H9 (cell line): ENCODE measurements around the gene SEPTIN7. TPM values are rescaled to one million over a fixed set of nuclear protein-coding genes. Genes with fewer than 3 reads are reported as not detected.

Source experiments
- DNase-seq: peaks from one replicate; pipeline ENCODE4 v3.0.0-alpha.2; 2017
- H2AFZ ChIP-seq: one replicate; pipeline ENCODE4 v1.6.1; 2013; ENCODE audit warnings: mild to moderate bottlenecking, low read length, control low read depth, moderate library complexity
- H2AK5ac ChIP-seq: 2 replicates; pipeline ENCODE4 v1.6.1; 2013; ENCODE audit warnings: low read length, control low read depth, mixed read lengths; ENCODE audit not compliant: insufficient read length
- H2BK120ac ChIP-seq: one replicate; pipeline ENCODE4 v1.6.1; 2013; ENCODE audit warnings: low read depth, mild to moderate bottlenecking, low read length, control low read depth, inconsistent platforms; ENCODE audit not compliant: poor library complexity, severe bottlenecking
- H2BK12ac ChIP-seq: 2 replicates; pipeline ENCODE4 v1.6.1; 2013; ENCODE audit warnings: low read length, control low read depth, mixed read lengths, low read depth; ENCODE audit not compliant: insufficient read length
- H2BK15ac ChIP-seq: 2 replicates; pipeline ENCODE4 v1.6.1; 2013; ENCODE audit warnings: low read depth, low read length, control low read depth
- H2BK20ac ChIP-seq: one replicate; pipeline ENCODE4 v1.6.1; 2013; ENCODE audit warnings: low read depth, mild to moderate bottlenecking, low read length, control low read depth, inconsistent platforms; ENCODE audit not compliant: poor library complexity, severe bottlenecking
- H2BK5ac ChIP-seq: 2 replicates; pipeline ENCODE4 v1.6.1; 2013; ENCODE audit warnings: low read length, control low read depth, mixed read lengths; ENCODE audit not compliant: insufficient read length
- H3K14ac ChIP-seq: 2 replicates; pipeline ENCODE4 v1.6.1; 2013; ENCODE audit warnings: low read length, control low read depth; ENCODE audit not compliant: insufficient read depth
- H3K18ac ChIP-seq: 2 replicates; pipeline ENCODE4 v1.6.1; 2013; ENCODE audit warnings: low read depth, mild to moderate bottlenecking, mixed read lengths, low read length, control low read depth; ENCODE audit not compliant: insufficient read length
- H3K23ac ChIP-seq: 2 replicates; pipeline ENCODE4 v1.6.1; 2013; ENCODE audit warnings: low read length, control low read depth, mixed read lengths, low read depth; ENCODE audit not compliant: insufficient read length
- H3K23me2 ChIP-seq: 2 replicates; pipeline ENCODE4 v1.6.1; 2013; ENCODE audit warnings: low read depth, mild to moderate bottlenecking, mixed read lengths, low read length, control low read depth; ENCODE audit not compliant: insufficient read length, poor library complexity, severe bottlenecking
- H3K27ac ChIP-seq: 2 replicates; pipeline ENCODE4 v1.5.1; 2013; ENCODE audit warnings: low read length, control low read depth, mixed read lengths, low read depth; ENCODE audit not compliant: insufficient read length
- H3K27me3 ChIP-seq: 2 replicates; pipeline ENCODE4 v1.6.1; 2013; ENCODE audit warnings: low read length, control low read depth, inconsistent platforms; ENCODE audit not compliant: insufficient read depth
- H3K4ac ChIP-seq: 2 replicates; pipeline ENCODE4 v1.6.1; 2013; ENCODE audit warnings: low read depth, mild to moderate bottlenecking, control low read depth, inconsistent platforms, low read length, moderate library complexity
- H3K4me1 ChIP-seq: 2 replicates; pipeline ENCODE4 v1.6.1; 2013; ENCODE audit warnings: low read length, control low read depth, inconsistent platforms; ENCODE audit not compliant: insufficient read depth
- H3K4me2 ChIP-seq: 2 replicates; pipeline ENCODE4 v1.6.1; 2013; ENCODE audit warnings: low read length, control low read depth, mixed read lengths; ENCODE audit not compliant: insufficient read length, insufficient read depth
- H3K56ac ChIP-seq: 2 replicates; pipeline ENCODE4 v1.6.1; 2013; ENCODE audit warnings: low read depth, mild to moderate bottlenecking, mixed read lengths, low read length, control low read depth; ENCODE audit not compliant: insufficient read length
- H3K79me1 ChIP-seq: 2 replicates; pipeline ENCODE4 v1.6.1; 2013; ENCODE audit warnings: low read depth, mild to moderate bottlenecking, moderate library complexity, low read length, control low read depth, inconsistent platforms; ENCODE audit not compliant: insufficient read depth, poor library complexity, severe bottlenecking
- H3K79me2 ChIP-seq: 2 replicates; pipeline ENCODE4 v1.6.1; 2013; ENCODE audit warnings: low read length, control low read depth, inconsistent platforms; ENCODE audit not compliant: insufficient read depth
- H3K9ac ChIP-seq: 2 replicates; pipeline ENCODE4 v1.6.1; 2013; ENCODE audit warnings: low read length, control low read depth, mixed read lengths; ENCODE audit not compliant: insufficient read length; ENCODE audit errors: extremely low read depth
- H3K9me3 ChIP-seq: one replicate; pipeline ENCODE4 v1.6.1; 2013; ENCODE audit warnings: low read depth, low read length, inconsistent platforms; ENCODE audit not compliant: control insufficient read depth
- H3T11ph ChIP-seq: one replicate; pipeline ENCODE4 v1.6.1; 2013; ENCODE audit warnings: mild to moderate bottlenecking, low read length, control low read depth, inconsistent platforms
- H4K20me1 ChIP-seq: one replicate; pipeline ENCODE4 v1.6.1; 2013; ENCODE audit not compliant: control insufficient read depth, insufficient read length, insufficient read depth
- H4K5ac ChIP-seq: 2 replicates; pipeline ENCODE4 v1.6.1; 2013; ENCODE audit warnings: low read depth, mild to moderate bottlenecking, mixed read lengths, low read length, control low read depth; ENCODE audit not compliant: insufficient read length
- H4K8ac ChIP-seq: replicated peaks from 2 replicates; pipeline ENCODE4 v1.6.1; 2013; ENCODE audit warnings: low read length, control low read depth, mixed read lengths, low read depth; ENCODE audit not compliant: insufficient read length
- H4K91ac ChIP-seq: 2 replicates; pipeline ENCODE4 v1.6.1; 2013; ENCODE audit warnings: low read depth, mild to moderate bottlenecking, moderate library complexity, mixed read lengths, low read length, control low read depth; ENCODE audit not compliant: insufficient read length
- H3K27ac Mint-ChIP-seq, 3 experiments: 2 replicates in 2 of 3; 3 replicates in 1 of 3; pipeline ENCODE4 v1.8.0; 2020 to 2021; ENCODE audit warnings: mixed read lengths in 3 of 3, mild to moderate bottlenecking in 1 of 3, moderate library complexity in 1 of 3
- H3K27me3 Mint-ChIP-seq: 2 replicates; pipeline ENCODE4 v1.8.0; 2021; ENCODE audit warnings: low read depth, mild to moderate bottlenecking, moderate library complexity, mixed read lengths
- H3K36me3 Mint-ChIP-seq, 3 experiments: 2 replicates in 2 of 3; 3 replicates in 1 of 3; pipeline ENCODE4 v1.8.0; 2020 to 2021; ENCODE audit warnings: low read depth in 3 of 3, mixed read lengths in 3 of 3; ENCODE audit not compliant: insufficient read depth in 1 of 3
- H3K4me1 Mint-ChIP-seq, 2 experiments: 2 replicates each; pipeline ENCODE4 v1.8.0; 2020; ENCODE audit warnings: mixed read lengths in 2 of 2
- H3K4me3 Mint-ChIP-seq, 2 experiments: 2 replicates in 1 of 2; 3 replicates in 1 of 2; pipeline ENCODE4 v1.8.0; 2020 to 2021; ENCODE audit warnings: mild to moderate bottlenecking in 2 of 2, mixed read lengths in 2 of 2, moderate library complexity in 1 of 2
- H3K9me3 Mint-ChIP-seq, 2 experiments: 2 replicates in 1 of 2; 3 replicates in 1 of 2; pipeline ENCODE4 v1.8.0; 2020; ENCODE audit warnings: mild to moderate bottlenecking in 2 of 2, mixed read lengths in 2 of 2, moderate library complexity in 1 of 2
- WGBS: extraction: QIAGEN DNeasy Blood & Tissue Kit; methylation state at CpG from one replicate; pipeline ENCODE4 v1.1.7; 2013; ENCODE audit warnings: missing lambda C conversion rate, low lambda C conversion rate, mixed read lengths; ENCODE audit not compliant: insufficient read length; ENCODE audit errors: extremely low coverage; 5-methylcytosine and 5-hydroxymethylcytosine counted together
- total RNA-seq: library from RNA; stranded (reverse); gene quantifications from 2 replicates; pipeline ENCODE4 v1.2.1, GENCODE V29; 2021
- TF ChIP-seq, protein P1 (sequence below): fragments of 200-600 bp; sonication (generic); conservative IDR thresholded peaks from 3 replicates; pipeline ENCODE4 v1.8.0; 2021; ENCODE audit warnings: antibody characterized with exemption, mild to moderate bottlenecking

SEPTIN7 gene
- total RNA-seq, 1 experiment from 2014 or later = 184 TPM

GRCh38 chr7:35839860-35840854 lies 39.3 kb downstream of the SEPTIN7 start:
- Mint-ChIP-seq H3K27ac (no peak overlapping the region), H3K4me1 (peaks cover 3 to 12% of the 10 kb centered on the region in 2 experiments; a peak in 3 of 4 replicates), H3K4me3 (no peak overlapping the region), H3K27me3 (no peaks in the 10 kb centered on the region), H3K36me3 (peaks cover 2 to 28% (median 5%) of the 10 kb centered on the region in 3 experiments; a peak in 6 of 7 replicates), H3K9me3 (no peaks in the 10 kb centered on the region)
- Histone ChIP-seq H4K8ac (no peak overlapping the region), H3K56ac (no peak overlapping the region), H3K4me2 (no peak overlapping the region), H3K9ac (no peak overlapping the region), H2AFZ (no peak overlapping the region), H4K91ac (no peak overlapping the region), H3K9me3 (no peaks in the 10 kb centered on the region), H3T11ph (no peak overlapping the region), H3K23ac (no peak overlapping the region), H2BK12ac (no peak overlapping the region), H3K79me2 (0 out of 2 replicates have a peak, but pooled peaks cover 2% of the 10 kb centered on the region), H2BK120ac (no peak overlapping the region), H3K18ac (no peak overlapping the region), H2BK20ac (no peak overlapping the region), H3K79me1 (no peaks in the 10 kb centered on the region), H3K27ac (no peak overlapping the region), H3K4ac (no peak overlapping the region), H2BK15ac (no peak overlapping the region), H4K20me1 (no peaks in the 10 kb centered on the region), H3K4me1 (no peaks in the 10 kb centered on the region), H3K14ac (no peak overlapping the region), H4K5ac (no peak overlapping the region), H3K27me3 (no peaks in the 10 kb centered on the region), H2AK5ac (no peak overlapping the region), H3K23me2 (no peaks in the 10 kb centered on the region), H2BK5ac (no peak overlapping the region)
- no peak for DNase-seq
- no CpG with 5 or more reads among the region's 1 CpG for WGBS
- TF ChIP-seq, protein P1, sequence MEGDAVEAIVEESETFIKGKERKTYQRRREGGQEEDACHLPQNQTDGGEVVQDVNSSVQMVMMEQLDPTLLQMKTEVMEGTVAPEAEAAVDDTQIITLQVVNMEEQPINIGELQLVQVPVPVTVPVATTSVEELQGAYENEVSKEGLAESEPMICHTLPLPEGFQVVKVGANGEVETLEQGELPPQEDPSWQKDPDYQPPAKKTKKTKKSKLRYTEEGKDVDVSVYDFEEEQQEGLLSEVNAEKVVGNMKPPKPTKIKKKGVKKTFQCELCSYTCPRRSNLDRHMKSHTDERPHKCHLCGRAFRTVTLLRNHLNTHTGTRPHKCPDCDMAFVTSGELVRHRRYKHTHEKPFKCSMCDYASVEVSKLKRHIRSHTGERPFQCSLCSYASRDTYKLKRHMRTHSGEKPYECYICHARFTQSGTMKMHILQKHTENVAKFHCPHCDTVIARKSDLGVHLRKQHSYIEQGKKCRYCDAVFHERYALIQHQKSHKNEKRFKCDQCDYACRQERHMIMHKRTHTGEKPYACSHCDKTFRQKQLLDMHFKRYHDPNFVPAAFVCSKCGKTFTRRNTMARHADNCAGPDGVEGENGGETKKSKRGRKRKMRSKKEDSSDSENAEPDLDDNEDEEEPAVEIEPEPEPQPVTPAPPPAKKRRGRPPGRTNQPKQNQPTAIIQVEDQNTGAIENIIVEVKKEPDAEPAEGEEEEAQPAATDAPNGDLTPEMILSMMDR = peak; percentile 24; the same call in 1 of the 3 replicates
